Thyroid gland (tissue), 4 donors: Measurements from ENCODE around the gene SSPN.

Experiments used
- POLR2A ChIP-seq, 2 donors: fragments of 450-650 bp; IDR thresholded peaks; one replicate each; pipeline ENCODE4 v1.6.1; 2017; ENCODE audit warnings: antibody characterized with exemption in 2 of 2, mild to moderate bottlenecking in 2 of 2, moderate library complexity in 1 of 2
- TF ChIP-seq, protein P1 (sequence below), 6 experiments: fragments of 200-600 bp in 3 of 6; fragments of 450-650 bp in 3 of 6; sonication (generic) in 3 of 6; IDR thresholded peaks; one replicate each; pipeline ENCODE4 v1.5.1; 2016 to 2019; ENCODE audit warnings: antibody characterized with exemption in 6 of 6, mild to moderate bottlenecking in 2 of 6, inconsistent platforms in 1 of 6, moderate library complexity in 1 of 6

DNA sequence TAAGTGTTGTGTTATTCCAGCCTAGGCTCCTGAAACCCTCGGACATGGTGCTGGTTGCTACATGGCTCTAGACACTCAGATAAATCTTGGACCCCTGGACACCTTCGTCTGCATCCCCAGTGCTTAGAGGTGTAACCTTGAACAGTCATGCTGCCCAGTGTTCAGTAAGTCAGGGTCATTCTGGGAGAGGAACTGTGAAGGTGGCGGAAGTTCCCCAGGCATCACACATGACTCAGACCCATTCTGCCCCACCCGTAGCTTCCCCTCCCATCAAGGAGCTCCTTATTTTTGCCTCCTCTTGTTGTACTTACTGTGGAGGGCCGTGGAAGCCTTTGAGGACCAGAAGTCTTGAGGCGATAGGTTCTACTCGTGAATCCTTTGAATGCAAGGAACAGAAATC lies 18.1 kb upstream of the SSPN start:
- TF ChIP-seq, protein P1, sequence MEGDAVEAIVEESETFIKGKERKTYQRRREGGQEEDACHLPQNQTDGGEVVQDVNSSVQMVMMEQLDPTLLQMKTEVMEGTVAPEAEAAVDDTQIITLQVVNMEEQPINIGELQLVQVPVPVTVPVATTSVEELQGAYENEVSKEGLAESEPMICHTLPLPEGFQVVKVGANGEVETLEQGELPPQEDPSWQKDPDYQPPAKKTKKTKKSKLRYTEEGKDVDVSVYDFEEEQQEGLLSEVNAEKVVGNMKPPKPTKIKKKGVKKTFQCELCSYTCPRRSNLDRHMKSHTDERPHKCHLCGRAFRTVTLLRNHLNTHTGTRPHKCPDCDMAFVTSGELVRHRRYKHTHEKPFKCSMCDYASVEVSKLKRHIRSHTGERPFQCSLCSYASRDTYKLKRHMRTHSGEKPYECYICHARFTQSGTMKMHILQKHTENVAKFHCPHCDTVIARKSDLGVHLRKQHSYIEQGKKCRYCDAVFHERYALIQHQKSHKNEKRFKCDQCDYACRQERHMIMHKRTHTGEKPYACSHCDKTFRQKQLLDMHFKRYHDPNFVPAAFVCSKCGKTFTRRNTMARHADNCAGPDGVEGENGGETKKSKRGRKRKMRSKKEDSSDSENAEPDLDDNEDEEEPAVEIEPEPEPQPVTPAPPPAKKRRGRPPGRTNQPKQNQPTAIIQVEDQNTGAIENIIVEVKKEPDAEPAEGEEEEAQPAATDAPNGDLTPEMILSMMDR (IDR thresholded peaks at IDR 0.05) = no peak
- no peak for TF ChIP-seq POLR2A (IDR thresholded peaks at IDR 0.05)
